ENCODE results near the gene TLE3.

GRCh38 chr15:70053716-70054229 lies 43.9 kb downstream of the TLE3 start:
- no peak for TF ChIP-seq PPARA (CRISPR knock-in tag; IDR thresholded peaks at IDR 0.05; ENCODE audit: borderline replicate concordance)
- no peak for TF ChIP-seq ZFP30 (CRISPR knock-in tag; IDR thresholded peaks at IDR 0.05)
- no peak for TF ChIP-seq ZNF565 (CRISPR knock-in tag; conservative IDR thresholded peaks at IDR 0.05; ENCODE audit: low read depth)
- no peak for TF ChIP-seq ARNTL (CRISPR knock-in tag; IDR thresholded peaks at IDR 0.05; ENCODE audit: borderline replicate concordance, low read depth)
- no peak for TF ChIP-seq ZC3H10 (CRISPR knock-in tag; IDR thresholded peaks at IDR 0.05)
- no peak for TF ChIP-seq GLIS3 (CRISPR knock-in tag; IDR thresholded peaks at IDR 0.05)

All from SK-N-SH treated with all-trans-retinoic acid at 6 μM for 48 hours (cell line).